HCT116 (cell line): ENCODE measurements around the gene OSCP1. TPM values are rescaled to one million over a fixed set of nuclear protein-coding genes. Genes with fewer than 3 reads are reported as not detected.

ENCODE experiments used
- ATAC-seq: fragments of 200-7000 bp; cut with Tn5 transposase; 2 replicates; pipeline ENCODE4 v1.9.1; 2020; ENCODE audit warnings: mild to moderate bottlenecking, moderate library complexity
- BruUV-seq: library from RNA; stranded (reverse); fragments of 400-500 nt; replicated peaks from 2 replicates; lab custom pipeline; 2021; lab: Mats Ljungman, UMichigan
- CTCF ChIA-PET: fragments of 300-600 bp; sonication (Branson Sonifier 250); formaldehyde crosslinking; loops from one replicate; lab custom pipeline; 2021; ENCODE audit warnings: antibody characterized with exemption; lab: Charles Lee
- POLR2A ChIA-PET: fragments of 300-600, 350-600 bp; sonication (Branson Sonifier 250); formaldehyde crosslinking; loops from one replicate; lab custom pipeline; 2021; ENCODE audit warnings: antibody characterized with exemption; lab: Charles Lee
- RAD21 ChIA-PET, 2 experiments: fragments of 300-600 bp; sonication (Branson Sonifier 250); formaldehyde crosslinking; loops; one replicate each; lab custom pipeline; 2023; ENCODE audit warnings: low total read pairs in 2 of 2; ENCODE audit not compliant: uncharacterized antibody in 2 of 2, unreplicated experiment in 2 of 2, low non-redundant PET in 1 of 2; lab: Charles Lee
- DNase-seq: peaks from one replicate; pipeline ENCODE4 v3.0.0-alpha.2; 2010; ENCODE audit warnings: low read depth, low spot score
- H2AFZ ChIP-seq: fragments of 200-600 bp; shearing (Covaris generic), sonication (generic); 2 replicates; pipeline ENCODE4 v1.6.1; 2017; ENCODE audit warnings: low read depth, mixed run types, mixed read lengths, antibody characterized with exemption, low read length; ENCODE audit not compliant: poor library complexity, severe bottlenecking
- H3K27ac ChIP-seq: 2 replicates; pipeline ENCODE4 v1.5.1; 2012; ENCODE audit warnings: low read depth, low read length
- H3K27me3 ChIP-seq: fragments of 200-600 bp; sonication (generic); 2 replicates; pipeline ENCODE4 v1.6.1; 2016; ENCODE audit warnings: mixed run types, low read length, mixed read lengths; ENCODE audit not compliant: insufficient read depth
- H3K36me3 ChIP-seq, 2 experiments: fragments of 200-500 bp in 1 of 2; fragments of 200-600 bp in 1 of 2; sonication (Bioruptor generic) in 1 of 2; sonication (generic) in 1 of 2; 2 replicates each; pipeline versions ENCODE4 v1.5.1 to v1.6.1; 2014 to 2016; ENCODE audit warnings: low read length in 2 of 2, inconsistent platforms in 1 of 2, mixed read lengths in 1 of 2, mixed run types in 1 of 2; ENCODE audit not compliant: insufficient read depth in 2 of 2, control insufficient read depth in 1 of 2
- H3K4me1 ChIP-seq, 2 experiments: fragments of 200-600 bp in 1 of 2; sonication (generic) in 1 of 2; 2 replicates each; pipeline versions ENCODE4 v1.5.1 to v1.6.1; 2012 to 2017; ENCODE audit warnings: low read length in 2 of 2, inconsistent platforms in 1 of 2, mild to moderate bottlenecking in 1 of 2, mixed read lengths in 1 of 2, mixed run types in 1 of 2, moderate library complexity in 1 of 2; ENCODE audit not compliant: insufficient read depth in 2 of 2, control insufficient read depth in 1 of 2
- H3K4me2 ChIP-seq: fragments of 200-600 bp; sonication (generic); 2 replicates; pipeline ENCODE4 v1.6.1; 2017; ENCODE audit warnings: mixed run types, low read length, mixed read lengths
- H3K4me3 ChIP-seq, 2 experiments: fragments of 200-600 bp in 1 of 2; sonication (generic) in 1 of 2; replicated peaks in 1 of 2; 2 replicates each; pipeline ENCODE4 v1.5.1; 2011 to 2016; ENCODE audit warnings: low read length in 2 of 2, control low read depth in 1 of 2, low read depth in 1 of 2, mild to moderate bottlenecking in 1 of 2, mixed read lengths in 1 of 2, mixed run types in 1 of 2
- H3K79me2 ChIP-seq: fragments of 200-600 bp; sonication (generic); 2 replicates; pipeline ENCODE4 v1.6.1; 2017; ENCODE audit warnings: mild to moderate bottlenecking, mixed run types, low read length, moderate library complexity, mixed read lengths; ENCODE audit not compliant: insufficient read depth
- H3K9ac ChIP-seq: fragments of 200-600 bp; sonication (generic); 2 replicates; pipeline ENCODE4 v1.6.1; 2016; ENCODE audit warnings: low read length, mixed read lengths
- H3K9me2 ChIP-seq: fragments of 200-600 bp; sonication (generic), shearing (Covaris generic); 2 replicates; pipeline ENCODE4 v1.6.1; 2017; ENCODE audit warnings: mixed run types, mild to moderate bottlenecking, moderate library complexity; ENCODE audit not compliant: insufficient read depth
- H3K9me3 ChIP-seq, 2 experiments: fragments of 200-500 bp in 1 of 2; fragments of 200-600 bp in 1 of 2; sonication (Bioruptor generic) in 1 of 2; sonication (generic) in 1 of 2; 2 replicates each; pipeline ENCODE4 v1.6.1; 2014 to 2017; ENCODE audit warnings: low read length in 2 of 2, mixed read lengths in 2 of 2, inconsistent platforms in 1 of 2, low read depth in 1 of 2, mild to moderate bottlenecking in 1 of 2, mixed run types in 1 of 2, moderate library complexity in 1 of 2; ENCODE audit not compliant: control insufficient read depth in 1 of 2, insufficient read depth in 1 of 2
- H4K20me1 ChIP-seq: fragments of 200-600 bp; sonication (generic), shearing (Covaris generic); 2 replicates; pipeline ENCODE4 v1.6.1; 2017; ENCODE audit warnings: mixed run types, mild to moderate bottlenecking, moderate library complexity; ENCODE audit not compliant: insufficient read depth
- EZH2phosphoT487 ChIP-seq: fragments of 200-600 bp; IDR thresholded peaks from 2 replicates; pipeline ENCODE4 v1.6.1; 2018; ENCODE audit warnings: antibody characterized with exemption, borderline replicate concordance
- MAX ChIP-seq: IDR thresholded peaks from 2 replicates; pipeline ENCODE4 v1.6.1; 2012
- RAD21 ChIP-seq: IDR thresholded peaks from 2 replicates; pipeline ENCODE4 v1.6.1; 2012; ENCODE audit warnings: low read depth, mild to moderate bottlenecking
- REST ChIP-seq: IDR thresholded peaks from 2 replicates; pipeline ENCODE4 v1.6.1; 2012; ENCODE audit warnings: low read depth
- SIN3A ChIP-seq: IDR thresholded peaks from 2 replicates; pipeline ENCODE4 v1.6.1; 2012; ENCODE audit warnings: low read depth
- ZBTB33 ChIP-seq: IDR thresholded peaks from 2 replicates; pipeline ENCODE4 v1.6.1; 2011; ENCODE audit warnings: mild to moderate bottlenecking, low read length, moderate library complexity; ENCODE audit not compliant: insufficient replicate concordance; ENCODE audit errors: extremely low read depth
- intact Hi-C: fragments of 100-400 bp; cut with micrococcal nuclease; formaldehyde crosslinking; loops from 2 replicates; pipeline ENCODE4 v1.10.0; 2022
- total RNA-seq: library from RNA; stranded (reverse); gene quantifications from one replicate; pipeline ENCODE4 v1.2.1, GENCODE V29; 2021; ENCODE audit not compliant: unreplicated experiment

OSCP1 gene
- total RNA-seq, 1 experiment from 2014 or later, result 4.1 TPM

- Histone ChIP-seq H3K27me3 (no peaks in the 10 kb centered on the region), H3K79me2 (peaks cover 75% of the 10 kb centered on the region), H3K9ac (no peak overlapping the region), H3K9me3 (no peaks in the 10 kb centered on the region), H3K4me2 (no peak overlapping the region), H3K36me3 (peaks cover 2 to 5% of the 10 kb centered on the region in 2 experiments; a peak in 1 of 4 replicates), H3K27ac (no peak overlapping the region), H3K9me2 (no peaks in the 10 kb centered on the region), H3K4me3 (no peak overlapping the region), H3K4me1 (peaks cover 15 to 32% of the 10 kb centered on the region in 2 experiments), H4K20me1 (no peaks in the 10 kb centered on the region), H2AFZ (no peak overlapping the region)
- DNase-seq (no peak), ATAC-seq (no peak)
- intact Hi-C loops, result loop anchor here (10.0 kb wide), 1 partner anchor 228 kb away; the partner anchor contains the start of gene MAP7D1
- ChIA-PET RAD21 (no interaction called here), POLR2A (interaction anchor here (1.4 to 3.1 kb wide), 2 partner anchors 15 to 18 kb away, joined by 4 to 14 read pairs; partner anchors contain the start of gene LSM10), CTCF (no interaction called here)
- BruUV-seq, result no TSS peak
- TF ChIP-seq MAX, result no peak
Observed at GRCh38 chr1:36382669-36383068, 67.6 kb downstream of the OSCP1 start.

GRCh38 chr1:36382231-36382630, 68.0 kb downstream of the OSCP1 start:
- H3K79me2 ChIP-seq, result peaks cover 79% of the 10 kb centered on the region

More at GRCh38 chr1:36382231-36382630, 68.0 kb downstream of the OSCP1 start:
- no peak overlapping the region for H3K9ac ChIP-seq
- no peak overlapping the region for H3K4me2 ChIP-seq
- TF ChIP-seq RAD21 (no peak), EZH2phosphoT487 (no peak), SIN3A (no peak), REST (no peak), ZBTB33 (no peak)
- TF ChIP-seq, all 23 proteins: peak for 0
- BruUV-seq, result no TSS peak
- no peaks in the 10 kb centered on the region for H4K20me1 ChIP-seq
- ChIA-PET RAD21 (no interaction called here), CTCF (no interaction called here), POLR2A (interaction anchor here (1.4 to 3.1 kb wide), 2 partner anchors 16 to 19 kb away, joined by 4 to 14 read pairs; partner anchors contain the start of gene LSM10)
- DNase-seq (no peak), ATAC-seq (no peak)
- intact Hi-C loops, result loop anchor here (10.0 kb wide), 1 partner anchor 227 kb away; the partner anchor contains the start of gene MAP7D1
- H2AFZ ChIP-seq, result no peak overlapping the region
- peaks cover 10 to 29% of the 10 kb centered on the region in 2 experiments for H3K4me1 ChIP-seq
- H3K4me3 ChIP-seq, result no peak overlapping the region
- no peaks in the 10 kb centered on the region for H3K27me3 ChIP-seq
- peaks cover 2 to 5% of the 10 kb centered on the region in 2 experiments; a peak in 1 of 4 replicates for H3K36me3 ChIP-seq
- H3K27ac ChIP-seq, result no peak overlapping the region
- no peaks in the 10 kb centered on the region for H3K9me2 ChIP-seq
- no peaks in the 10 kb centered on the region for H3K9me3 ChIP-seq
